HG03159 (cell line): ENCODE data around the gene TMPRSS9.

Source experiments
- ATAC-seq: cut with Tn5 transposase; IDR thresholded peaks from one replicate; pipeline ENCODE4 v1.9.1; 2021; ENCODE audit warnings: mild to moderate bottlenecking, moderate library complexity; ENCODE audit not compliant: unreplicated experiment

The TMPRSS9 gene

DNA sequence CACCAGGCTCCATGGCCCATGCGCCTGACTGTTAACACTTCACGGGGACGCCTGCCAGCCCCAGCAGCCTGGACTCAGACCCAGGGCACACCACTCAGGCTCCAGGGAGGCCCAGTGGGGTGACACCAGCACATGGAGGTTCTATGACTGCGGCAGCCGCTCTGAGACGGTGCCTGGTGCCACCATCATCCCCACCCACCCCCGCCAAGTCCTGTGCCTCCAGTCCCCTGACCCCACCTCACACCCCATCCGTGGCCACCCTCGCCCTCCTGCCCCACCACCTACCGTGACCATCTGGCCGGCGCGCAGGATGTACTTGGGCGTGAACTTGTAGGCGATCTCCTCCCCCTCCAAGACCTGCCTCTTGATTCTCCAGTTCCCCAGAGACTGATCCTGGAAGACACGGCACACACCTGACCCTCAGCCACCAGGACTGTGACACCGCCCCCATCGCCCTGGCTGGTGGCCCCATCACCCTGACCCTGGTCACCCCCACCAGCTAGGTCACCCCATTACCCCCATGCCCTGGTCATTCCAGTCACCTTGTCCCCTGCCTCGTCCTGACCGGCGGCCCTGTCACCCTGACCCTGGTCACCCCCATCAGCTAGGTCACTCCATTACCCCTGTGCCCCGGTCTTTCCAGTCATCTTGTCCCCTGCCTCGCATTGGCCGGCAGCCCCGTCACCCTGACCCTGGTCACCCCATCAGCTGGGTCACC lies 72.2 kb downstream of the TMPRSS9 start:
- no peak for ATAC-seq

DNA sequence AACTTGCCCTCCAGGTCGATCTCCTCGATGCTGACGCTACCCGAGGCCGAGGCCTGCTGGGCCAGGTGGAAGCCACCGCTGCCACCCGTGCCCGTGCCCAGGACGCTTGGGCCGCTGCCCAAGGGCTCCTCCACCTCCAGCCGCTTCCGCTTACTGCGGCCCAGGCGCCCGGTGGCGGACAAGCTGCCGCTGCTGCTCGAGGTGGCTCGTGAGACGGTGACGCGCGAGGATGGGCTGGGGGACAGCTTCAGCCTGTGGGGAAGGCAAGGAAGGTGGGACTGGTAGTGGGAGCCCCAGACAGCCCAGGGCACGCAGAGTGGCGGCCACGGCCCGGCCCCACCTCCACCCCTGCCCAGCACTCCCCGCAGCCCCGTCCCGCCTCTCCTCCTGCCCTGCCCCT lies 73.8 kb downstream of the TMPRSS9 start:
- no peak for ATAC-seq

DNA sequence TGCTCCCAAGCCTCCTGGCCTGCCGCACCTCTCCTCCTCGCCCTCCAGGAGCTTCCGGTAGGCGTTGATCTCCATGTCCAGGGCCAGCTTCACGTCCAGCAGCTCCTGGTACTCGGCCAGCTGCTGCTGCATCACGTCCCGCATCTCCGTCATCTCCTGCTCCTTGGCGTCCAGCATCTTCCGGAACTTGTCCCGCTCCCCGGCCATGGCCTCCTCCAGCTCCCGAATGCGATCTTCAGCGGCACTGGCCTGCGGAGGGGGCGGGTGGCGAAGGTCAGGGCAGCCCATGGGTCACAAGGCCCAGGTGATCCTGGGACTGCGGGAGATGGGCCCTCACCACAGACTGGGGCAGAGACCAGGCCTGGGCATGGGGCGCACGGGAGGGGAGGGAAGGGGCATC lies 74.2 kb downstream of the TMPRSS9 start:
- ATAC-seq, result no peak

DNA sequence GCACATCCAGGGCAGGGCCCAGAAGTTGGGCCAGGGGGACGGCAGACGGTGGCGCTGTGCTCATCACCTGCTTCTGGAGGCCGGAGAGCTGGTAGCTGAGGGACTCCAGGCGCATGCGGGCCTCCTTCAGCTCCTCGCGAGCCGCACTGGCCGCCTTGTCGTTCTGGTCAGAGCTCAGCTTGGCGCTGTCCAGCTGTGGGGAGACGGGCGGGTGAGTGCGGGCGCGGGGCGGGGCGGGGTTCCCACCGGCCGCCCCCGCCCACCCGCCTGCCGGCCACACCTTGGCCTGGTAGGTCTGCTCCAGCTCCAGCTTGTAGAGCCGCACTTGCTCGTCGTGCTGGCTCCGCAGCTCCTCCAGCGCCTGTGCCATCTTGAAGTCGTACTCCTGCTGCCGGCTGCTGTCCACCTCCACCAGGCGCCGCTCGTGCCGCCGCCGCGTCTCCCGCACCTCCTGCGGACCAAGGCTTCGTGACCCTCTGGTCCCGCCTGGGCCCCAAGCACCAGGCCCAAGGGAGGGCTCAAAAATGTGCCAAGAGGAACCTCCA lies 74.7 kb downstream of the TMPRSS9 start:
- no peak for ATAC-seq

DNA sequence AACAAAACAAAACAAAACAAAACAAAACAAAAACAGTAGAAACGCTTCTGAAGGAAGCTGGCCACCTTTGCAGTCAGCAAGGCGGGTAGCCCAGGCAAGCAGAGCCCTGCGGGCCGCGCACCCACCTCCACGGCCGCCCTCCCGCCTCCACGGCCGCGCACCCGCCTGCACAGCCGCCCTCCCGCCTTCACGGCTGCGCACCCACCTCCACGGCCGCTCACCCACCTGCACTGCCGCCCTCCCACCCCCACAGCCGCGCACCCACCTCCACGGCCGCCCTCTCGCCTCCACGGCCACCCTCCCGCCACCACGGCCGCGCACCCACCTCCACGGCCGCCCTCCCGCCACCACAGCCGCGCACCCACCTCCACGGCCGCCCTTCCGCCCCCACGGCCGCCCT lies 76.3 kb downstream of the TMPRSS9 start:
- no peak for ATAC-seq

DNA sequence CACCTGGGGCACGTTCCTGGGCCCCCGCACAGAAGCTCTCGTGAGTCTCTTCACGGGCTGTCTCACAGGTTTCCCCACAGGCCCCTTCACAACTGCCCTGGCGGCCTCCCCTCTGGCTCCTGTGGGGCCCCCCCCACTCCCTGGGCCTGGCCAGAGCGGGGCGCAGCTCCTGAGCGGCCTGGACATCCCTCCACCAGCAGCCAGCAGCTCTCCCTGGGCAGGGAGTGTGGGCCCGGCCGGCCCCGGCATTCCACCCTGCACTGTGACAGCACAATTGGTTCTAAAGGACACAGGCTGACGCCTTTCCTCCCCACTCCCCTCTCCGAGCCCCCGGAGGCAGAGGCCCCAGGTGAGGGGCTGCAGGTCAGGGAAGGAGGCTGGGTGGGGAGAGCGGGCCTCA lies 76.9 kb downstream of the TMPRSS9 start:
- ATAC-seq, result no peak

DNA sequence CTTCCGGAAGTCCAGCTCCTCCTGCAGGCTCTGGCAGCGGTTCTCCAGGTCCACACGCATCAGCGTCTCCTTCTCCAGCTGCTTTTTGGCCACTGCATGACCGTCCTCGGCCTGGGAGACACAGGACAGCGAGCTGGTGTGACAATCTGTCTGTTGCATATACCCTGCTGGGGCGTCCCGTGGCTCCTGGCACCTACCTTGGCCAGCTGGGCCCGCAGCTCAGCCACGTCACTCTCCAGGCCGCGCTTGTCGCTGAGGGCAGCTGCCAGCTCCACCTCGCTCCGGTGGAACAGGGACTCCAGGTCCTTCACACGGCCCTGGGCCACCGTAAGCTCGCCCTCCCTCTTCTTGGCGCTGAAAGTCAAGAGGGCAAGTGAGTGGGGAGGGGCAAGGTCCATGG lies 78.1 kb downstream of the TMPRSS9 start:
- no peak for ATAC-seq

DNA sequence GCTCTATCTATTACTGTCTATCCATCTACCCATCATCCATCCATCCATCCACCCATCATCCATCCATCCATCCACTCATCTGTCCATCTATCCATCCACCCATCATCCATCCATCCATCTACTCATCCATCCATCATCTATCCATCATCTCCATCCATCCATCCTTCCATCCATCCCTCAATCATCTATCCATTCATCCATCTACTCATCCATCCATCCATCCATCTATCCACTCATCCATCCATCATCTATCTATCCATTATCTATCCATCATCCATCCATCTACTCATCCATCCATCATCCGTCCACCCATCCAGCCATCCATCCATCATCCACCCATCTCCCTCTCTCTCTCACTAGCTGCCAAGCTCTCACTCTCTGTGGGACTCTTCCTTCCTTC lies 80.5 kb downstream of the TMPRSS9 start:
- no peak for ATAC-seq

DNA sequence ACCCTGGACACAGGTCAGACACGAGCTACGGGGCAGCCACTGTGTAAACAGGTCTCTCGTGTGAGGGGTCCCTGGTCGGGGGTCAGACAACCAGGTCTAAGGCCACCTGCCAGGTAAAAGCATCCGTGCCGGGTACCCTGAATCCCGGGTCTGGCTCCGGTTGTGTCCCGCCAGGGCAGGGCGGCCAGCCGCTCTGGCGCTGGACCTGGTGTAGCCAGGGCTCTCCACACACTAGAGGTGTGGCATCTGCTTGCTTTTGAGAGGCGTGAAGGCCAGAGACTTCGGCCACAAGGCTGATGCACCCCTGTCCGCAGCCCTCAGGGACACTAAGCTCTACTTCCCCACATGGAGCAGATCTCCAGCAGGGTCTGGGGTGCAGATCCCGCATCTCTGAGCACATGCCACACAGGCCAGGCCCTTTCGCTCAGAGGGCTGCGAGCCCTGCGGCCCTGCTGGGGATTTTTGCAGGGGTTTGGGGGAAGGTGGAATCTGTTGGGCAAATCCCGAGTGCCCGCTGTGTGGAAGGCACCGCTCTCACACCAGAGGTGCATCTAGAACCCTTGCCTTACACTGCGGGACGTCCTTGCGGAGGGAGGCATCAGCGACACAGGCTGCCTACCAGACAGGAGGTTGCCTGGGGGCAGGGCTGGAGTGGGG lies 81.2 kb downstream of the TMPRSS9 start:
- no peak for ATAC-seq

DNA sequence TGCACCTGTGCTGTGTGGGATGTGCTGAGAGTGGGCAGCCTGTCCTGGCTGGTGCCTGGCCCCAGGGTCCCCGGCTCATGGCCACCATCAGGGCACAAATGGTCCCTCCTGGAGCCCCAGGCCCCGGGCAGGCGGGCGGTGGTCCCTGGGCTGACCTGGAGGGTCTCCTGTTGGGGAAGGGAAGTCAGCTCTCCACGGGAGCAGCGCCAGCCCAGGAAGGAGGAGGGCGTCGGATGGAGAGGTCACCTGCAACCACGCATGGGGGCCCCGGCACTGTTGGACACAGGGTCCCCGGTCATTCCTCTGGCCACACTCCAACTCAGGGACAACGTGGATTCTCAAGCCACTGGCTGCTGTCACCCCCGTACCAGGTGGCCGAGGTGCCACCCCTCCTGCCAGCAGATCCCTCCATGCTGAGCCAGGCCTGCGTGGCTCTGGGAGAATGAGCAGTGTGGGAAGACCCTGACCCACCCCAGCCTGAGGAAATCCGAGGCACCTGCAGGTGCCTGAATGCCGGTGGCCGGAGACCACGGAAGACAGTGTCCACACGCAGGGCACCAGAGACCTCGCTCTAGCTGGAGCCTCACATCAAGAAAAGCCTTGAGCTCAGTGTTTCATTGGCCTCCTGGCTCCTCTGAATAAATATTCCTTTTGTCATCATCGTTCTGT lies 83.2 kb downstream of the TMPRSS9 start:
- ATAC-seq, result no peak

DNA sequence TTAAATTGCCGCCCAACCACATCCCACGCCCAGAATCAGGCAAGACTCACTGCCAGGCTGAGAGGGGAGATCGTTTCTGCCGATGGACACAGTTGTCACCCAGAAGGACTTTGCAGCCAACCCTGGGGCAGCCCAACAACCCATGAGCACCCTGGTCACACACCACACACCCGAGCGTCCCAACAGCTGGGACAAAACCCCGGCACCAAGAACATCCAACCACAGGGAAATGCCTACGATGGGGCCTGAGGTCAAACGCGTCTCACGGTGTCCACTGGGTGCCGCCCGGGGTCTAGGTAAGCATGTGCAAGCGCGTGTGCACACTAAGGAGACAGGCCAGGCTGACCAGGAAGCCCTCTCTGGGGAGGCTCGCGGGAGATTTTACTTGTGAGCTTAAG lies 83.7 kb downstream of the TMPRSS9 start:
- ATAC-seq, result no peak

DNA sequence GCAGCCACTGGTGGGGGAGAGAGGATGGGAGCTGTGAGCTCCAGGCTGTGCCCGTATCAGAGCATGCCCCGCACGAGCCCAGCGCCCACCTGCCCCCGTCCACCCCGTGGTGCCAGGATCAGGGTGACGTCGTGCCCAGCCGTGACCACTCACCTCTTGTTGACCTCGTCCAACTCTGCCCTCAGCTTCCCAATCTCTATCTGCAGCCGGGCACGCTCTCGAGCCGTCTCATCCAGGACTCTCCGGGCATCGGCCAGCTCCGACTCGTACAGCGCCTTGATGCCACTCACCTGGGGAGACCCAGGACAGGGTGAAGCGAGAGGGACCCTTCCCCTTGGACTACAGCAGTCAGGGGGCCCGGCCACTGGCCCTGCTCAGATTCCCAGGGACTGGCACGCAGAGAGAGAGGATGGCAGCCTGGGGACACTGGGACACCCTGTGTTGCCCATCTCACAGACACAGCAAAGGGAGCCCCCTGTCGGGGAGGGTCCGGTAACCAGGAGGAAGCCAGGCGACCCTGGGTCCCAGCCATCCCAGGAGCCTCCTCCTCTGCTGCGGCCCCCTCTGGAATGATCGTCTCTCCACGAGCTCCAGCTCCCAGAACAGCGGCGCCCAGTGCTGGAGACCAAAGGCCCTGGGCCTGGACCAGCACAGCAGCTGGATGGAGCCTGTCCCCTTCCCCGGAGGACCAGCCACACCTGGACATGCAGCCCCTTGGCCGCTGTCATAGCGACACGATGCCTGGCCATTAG lies 84.4 kb downstream of the TMPRSS9 start:
- ATAC-seq, result no peak

DNA sequence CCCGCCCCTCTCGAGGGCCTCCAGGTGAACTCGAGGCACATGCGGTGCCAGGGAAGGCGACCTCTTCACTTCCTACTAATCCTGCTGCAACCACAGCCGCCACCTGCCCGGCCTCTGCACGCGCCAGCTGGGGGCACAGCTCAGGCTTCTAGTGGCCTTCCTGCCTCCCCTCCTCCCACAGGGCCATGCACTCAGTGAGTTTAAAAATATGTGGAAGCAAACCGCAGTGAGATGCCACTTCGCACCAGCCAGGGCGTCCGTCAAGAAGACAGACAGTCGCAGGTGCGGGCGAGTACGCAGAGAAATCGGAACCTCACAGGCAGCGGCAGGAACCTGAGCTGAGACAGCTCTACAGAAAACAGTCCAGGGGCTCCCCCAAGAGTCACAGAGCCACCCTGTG lies 86.3 kb downstream of the TMPRSS9 start:
- no peak for ATAC-seq

DNA sequence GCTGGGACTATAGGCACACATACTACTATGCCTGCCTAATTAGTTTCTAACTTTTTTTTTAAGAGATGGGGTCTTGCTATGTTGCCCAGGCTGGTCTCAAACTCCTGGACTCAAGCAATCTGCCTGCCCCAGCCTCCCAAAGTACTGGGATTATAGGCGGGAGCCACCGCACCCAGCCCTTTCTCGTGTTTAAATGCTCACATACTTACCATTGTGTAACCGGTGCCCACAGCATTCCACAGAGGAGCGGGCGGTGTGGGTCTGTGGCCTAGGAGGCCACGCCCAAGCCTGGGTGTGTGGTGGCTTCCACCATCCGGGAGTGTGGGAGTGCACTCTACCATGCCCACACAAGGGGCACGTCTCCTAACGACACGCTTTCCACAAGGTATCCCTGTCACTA lies 89.0 kb downstream of the TMPRSS9 start:
- ATAC-seq, result no peak

DNA sequence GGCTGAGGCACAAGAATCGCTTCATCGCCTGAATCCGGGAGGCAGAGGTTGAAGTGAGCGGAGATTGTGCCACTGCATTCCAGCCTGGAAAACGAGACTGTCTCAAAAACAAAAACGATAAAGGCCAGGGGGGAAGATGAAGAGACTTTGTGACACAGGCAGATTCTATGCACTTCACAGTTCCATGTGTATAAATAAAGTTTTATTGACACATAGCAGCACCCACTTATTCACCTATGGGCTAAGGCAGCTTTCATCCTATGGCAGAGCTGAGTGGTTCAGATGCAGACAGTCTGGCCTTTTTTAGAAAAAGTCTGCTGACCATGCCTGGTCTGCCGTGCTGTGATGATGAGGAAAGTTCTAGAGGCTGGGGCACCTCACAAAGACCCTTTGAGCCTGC lies 91.1 kb downstream of the TMPRSS9 start:
- no peak for ATAC-seq

DNA sequence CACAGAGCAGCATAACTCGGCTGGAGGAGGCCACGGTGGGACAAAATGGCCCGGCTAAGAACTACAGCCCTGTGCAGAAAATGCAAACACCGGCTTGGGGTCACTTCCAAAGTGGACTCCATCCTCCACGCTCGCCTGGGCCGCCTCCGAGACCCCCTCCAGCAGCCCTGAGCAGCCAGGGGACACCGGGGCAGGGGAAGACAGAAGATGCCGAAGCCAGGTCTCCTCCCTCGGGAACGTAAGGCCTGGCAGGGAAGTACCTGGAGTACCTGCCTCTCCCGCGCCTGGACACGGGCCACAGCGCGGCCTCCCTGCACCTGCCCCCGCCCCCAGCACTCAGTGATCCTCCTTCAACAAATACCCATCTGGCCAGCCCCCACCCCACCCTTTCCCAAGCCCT lies 91.7 kb downstream of the TMPRSS9 start:
- no peak for ATAC-seq

DNA sequence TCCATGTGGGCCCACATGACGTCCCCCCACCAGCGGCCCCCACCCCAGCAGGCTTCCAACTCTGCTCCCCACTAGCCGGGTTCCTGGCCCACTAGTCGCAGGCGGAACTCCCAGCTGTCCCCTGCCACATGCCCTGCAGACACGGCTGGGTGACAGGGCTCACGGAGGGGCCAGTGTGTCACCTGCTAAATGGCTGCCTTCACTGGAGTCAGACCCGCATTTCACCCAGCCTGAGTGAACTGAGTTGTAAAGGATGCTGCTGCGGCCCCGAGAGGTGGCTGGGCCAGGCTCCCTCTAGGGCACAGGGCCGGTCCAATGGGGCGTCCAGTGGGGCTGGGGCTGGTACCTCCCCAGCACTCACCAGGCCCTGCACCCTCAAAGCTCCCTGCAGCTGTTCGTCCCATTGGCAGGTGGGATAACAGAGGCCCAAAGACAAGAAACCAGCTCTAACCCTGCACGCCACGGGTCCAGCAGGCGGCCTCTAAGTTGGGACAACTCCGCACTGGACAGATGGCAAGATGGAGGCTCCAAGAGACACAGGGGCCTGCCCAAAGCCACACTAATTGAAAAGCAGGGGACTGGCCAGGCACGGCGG lies 93.5 kb downstream of the TMPRSS9 start:
- ATAC-seq, result no peak

DNA sequence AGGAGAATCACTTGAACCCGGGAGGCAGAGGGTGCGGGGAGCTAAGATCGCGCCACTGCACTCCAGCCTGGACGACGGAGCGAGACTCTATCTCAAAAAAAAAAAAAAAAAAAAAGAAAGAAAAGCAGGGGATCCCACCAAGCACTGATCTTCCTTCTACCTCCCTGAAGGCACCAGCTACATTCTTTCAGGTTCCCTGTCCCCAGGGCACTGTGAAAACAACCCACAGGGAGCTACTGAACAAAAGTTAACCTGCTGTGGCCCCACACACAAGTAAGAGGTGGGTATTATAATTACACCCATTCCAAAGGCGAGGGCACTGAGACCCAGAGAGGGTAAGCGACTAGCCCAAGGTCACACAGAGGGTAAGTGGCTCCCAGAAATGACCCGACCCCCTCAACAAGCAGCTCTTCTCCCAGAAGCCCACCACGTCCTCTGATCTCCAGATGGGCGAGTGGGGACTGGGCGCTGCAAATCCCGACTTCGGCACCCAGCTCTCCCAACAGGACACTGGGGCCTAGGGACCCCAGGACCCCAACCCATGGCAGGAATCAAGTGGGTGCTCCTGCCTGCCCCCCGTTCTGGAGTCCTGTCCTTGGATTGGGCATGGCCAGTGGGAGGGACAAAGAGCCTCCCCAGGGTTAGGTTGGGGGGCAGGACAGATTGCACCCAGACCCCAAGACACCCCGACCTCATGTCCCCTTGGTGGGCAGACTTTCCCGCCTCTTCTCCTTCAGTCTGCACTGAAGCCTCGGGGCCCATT lies 94.3 kb downstream of the TMPRSS9 start:
- ATAC-seq, result no peak

DNA sequence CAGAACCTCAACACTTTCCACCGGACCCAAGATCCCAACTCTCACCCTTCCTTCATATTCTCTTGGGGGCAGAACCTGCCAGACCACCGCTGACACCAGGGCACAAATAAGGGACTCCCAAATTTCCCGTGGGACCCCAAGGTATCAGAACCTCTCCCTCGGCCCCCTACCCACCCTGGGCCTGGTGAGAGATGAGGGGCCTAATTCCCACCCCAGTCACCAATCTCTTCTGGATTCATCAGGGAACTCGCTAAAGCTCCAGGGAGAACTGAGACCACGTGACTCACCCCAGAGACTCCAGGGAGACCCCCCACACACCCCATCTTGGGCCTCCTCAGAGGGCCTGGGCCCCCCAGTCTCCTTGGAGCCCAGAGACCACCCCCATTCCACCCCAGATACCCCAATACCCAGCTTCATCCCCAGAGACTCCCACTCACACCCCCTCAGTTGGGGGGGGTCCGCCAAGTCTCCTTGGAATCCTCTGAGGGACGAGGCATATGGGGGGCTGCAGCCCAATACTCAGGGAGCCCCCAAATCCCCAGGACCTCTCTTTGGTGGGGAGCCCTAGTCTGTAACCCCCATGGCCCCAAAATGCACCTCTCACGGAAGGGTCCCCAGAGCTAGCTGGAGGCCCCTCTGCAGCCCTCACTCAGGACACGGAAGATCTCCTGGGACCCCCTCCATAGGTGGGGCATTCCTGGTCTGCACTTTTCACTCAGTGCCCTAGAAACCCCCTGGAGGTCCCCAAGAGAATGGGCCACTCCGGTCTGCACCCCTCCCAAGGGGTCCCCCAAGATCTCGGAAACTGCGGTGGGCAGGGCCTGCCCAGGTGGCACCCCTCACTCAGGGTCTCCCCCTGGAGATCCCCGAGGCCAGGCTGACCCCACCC lies 95.1 kb downstream of the TMPRSS9 start:
- no peak for ATAC-seq
